ENCODE measurements around the gene MX2. TPM values are rescaled to one million over a fixed set of nuclear protein-coding genes. Genes with fewer than 3 reads are reported as not detected.

The MX2 gene
- total and polyA plus RNA-seq, 2 experiments from 2014 or later = 5.4 to 9.2 TPM

DNA sequence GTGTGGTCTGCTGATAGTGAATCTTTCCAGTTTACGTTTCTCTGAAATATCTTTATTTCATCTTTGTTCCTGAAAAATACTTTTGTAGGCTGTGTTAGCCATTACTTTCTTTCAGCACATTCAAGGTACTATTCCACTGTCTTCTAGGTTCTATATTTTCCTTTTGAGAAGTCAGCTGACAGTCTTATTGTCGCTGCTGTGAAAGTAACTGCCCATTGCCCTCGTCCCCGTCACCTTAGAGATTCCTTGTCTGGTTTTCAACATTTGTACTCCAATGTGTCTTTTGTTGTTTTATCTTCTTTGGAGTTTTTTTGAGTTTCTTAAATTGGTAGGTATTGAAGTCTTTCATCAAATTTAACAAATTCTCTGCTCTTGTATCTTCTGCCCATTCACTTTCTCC lies 19.8 kb upstream of the MX2 start:
- H3K27ac Mint-ChIP-seq = no peak overlapping the region
- H3K4me3 ChIP-seq = no peak overlapping the region

More for the DNA sequence above, 19.8 kb upstream of the MX2 start:
- Histone ChIP-seq H3K4me2 (no peak overlapping the region), H3K36me3 (ENCODE audit: insufficient read depth) (no peaks in the 10 kb centered on the region; the same call in 1 of the 2 replicates), H3K4me1 (ENCODE audit: insufficient read depth) (no peaks in the 10 kb centered on the region), H3F3A (replicated peaks; ENCODE audit: low read depth) (no peaks in the 10 kb centered on the region), H3K9me2 (ENCODE audit: insufficient read depth) (no peaks in the 10 kb centered on the region; the same call in 1 of the 2 replicates), H3K27me3 (ENCODE audit: insufficient read depth) (no peaks in the 10 kb centered on the region), H4K20me1 (replicated peaks; ENCODE audit: insufficient read depth) (no peaks in the 10 kb centered on the region), H3K27ac (ENCODE audit: low read depth) (no peak overlapping the region), H2AFZ (no peak overlapping the region), H3K79me2 (replicated peaks; ENCODE audit: insufficient read depth) (no peaks in the 10 kb centered on the region)
- H3K27me3 Mint-ChIP-seq (ENCODE audit: insufficient read depth, low read depth, poor library complexity) = peaks cover 2% of the 10 kb centered on the region
- no peak for DNase-seq (ENCODE audit: low spot score)
- no peak for ATAC-seq
- TF ChIP-seq, protein P1, sequence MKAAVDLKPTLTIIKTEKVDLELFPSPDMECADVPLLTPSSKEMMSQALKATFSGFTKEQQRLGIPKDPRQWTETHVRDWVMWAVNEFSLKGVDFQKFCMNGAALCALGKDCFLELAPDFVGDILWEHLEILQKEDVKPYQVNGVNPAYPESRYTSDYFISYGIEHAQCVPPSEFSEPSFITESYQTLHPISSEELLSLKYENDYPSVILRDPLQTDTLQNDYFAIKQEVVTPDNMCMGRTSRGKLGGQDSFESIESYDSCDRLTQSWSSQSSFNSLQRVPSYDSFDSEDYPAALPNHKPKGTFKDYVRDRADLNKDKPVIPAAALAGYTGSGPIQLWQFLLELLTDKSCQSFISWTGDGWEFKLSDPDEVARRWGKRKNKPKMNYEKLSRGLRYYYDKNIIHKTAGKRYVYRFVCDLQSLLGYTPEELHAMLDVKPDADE (IDR thresholded peaks at IDR 0.05) = no peak
- no peak for TF ChIP-seq EZH2 (IDR thresholded peaks at IDR 0.05; ENCODE audit: low read depth, unreplicated experiment)
- no peak for TF ChIP-seq CREB1 (CRISPR knock-in tag; IDR thresholded peaks at IDR 0.05; ENCODE audit: low read depth)
- no peak for TF ChIP-seq NANOG (IDR thresholded peaks at IDR 0.05; ENCODE audit: borderline replicate concordance)
- TF ChIP-seq, protein P2, sequence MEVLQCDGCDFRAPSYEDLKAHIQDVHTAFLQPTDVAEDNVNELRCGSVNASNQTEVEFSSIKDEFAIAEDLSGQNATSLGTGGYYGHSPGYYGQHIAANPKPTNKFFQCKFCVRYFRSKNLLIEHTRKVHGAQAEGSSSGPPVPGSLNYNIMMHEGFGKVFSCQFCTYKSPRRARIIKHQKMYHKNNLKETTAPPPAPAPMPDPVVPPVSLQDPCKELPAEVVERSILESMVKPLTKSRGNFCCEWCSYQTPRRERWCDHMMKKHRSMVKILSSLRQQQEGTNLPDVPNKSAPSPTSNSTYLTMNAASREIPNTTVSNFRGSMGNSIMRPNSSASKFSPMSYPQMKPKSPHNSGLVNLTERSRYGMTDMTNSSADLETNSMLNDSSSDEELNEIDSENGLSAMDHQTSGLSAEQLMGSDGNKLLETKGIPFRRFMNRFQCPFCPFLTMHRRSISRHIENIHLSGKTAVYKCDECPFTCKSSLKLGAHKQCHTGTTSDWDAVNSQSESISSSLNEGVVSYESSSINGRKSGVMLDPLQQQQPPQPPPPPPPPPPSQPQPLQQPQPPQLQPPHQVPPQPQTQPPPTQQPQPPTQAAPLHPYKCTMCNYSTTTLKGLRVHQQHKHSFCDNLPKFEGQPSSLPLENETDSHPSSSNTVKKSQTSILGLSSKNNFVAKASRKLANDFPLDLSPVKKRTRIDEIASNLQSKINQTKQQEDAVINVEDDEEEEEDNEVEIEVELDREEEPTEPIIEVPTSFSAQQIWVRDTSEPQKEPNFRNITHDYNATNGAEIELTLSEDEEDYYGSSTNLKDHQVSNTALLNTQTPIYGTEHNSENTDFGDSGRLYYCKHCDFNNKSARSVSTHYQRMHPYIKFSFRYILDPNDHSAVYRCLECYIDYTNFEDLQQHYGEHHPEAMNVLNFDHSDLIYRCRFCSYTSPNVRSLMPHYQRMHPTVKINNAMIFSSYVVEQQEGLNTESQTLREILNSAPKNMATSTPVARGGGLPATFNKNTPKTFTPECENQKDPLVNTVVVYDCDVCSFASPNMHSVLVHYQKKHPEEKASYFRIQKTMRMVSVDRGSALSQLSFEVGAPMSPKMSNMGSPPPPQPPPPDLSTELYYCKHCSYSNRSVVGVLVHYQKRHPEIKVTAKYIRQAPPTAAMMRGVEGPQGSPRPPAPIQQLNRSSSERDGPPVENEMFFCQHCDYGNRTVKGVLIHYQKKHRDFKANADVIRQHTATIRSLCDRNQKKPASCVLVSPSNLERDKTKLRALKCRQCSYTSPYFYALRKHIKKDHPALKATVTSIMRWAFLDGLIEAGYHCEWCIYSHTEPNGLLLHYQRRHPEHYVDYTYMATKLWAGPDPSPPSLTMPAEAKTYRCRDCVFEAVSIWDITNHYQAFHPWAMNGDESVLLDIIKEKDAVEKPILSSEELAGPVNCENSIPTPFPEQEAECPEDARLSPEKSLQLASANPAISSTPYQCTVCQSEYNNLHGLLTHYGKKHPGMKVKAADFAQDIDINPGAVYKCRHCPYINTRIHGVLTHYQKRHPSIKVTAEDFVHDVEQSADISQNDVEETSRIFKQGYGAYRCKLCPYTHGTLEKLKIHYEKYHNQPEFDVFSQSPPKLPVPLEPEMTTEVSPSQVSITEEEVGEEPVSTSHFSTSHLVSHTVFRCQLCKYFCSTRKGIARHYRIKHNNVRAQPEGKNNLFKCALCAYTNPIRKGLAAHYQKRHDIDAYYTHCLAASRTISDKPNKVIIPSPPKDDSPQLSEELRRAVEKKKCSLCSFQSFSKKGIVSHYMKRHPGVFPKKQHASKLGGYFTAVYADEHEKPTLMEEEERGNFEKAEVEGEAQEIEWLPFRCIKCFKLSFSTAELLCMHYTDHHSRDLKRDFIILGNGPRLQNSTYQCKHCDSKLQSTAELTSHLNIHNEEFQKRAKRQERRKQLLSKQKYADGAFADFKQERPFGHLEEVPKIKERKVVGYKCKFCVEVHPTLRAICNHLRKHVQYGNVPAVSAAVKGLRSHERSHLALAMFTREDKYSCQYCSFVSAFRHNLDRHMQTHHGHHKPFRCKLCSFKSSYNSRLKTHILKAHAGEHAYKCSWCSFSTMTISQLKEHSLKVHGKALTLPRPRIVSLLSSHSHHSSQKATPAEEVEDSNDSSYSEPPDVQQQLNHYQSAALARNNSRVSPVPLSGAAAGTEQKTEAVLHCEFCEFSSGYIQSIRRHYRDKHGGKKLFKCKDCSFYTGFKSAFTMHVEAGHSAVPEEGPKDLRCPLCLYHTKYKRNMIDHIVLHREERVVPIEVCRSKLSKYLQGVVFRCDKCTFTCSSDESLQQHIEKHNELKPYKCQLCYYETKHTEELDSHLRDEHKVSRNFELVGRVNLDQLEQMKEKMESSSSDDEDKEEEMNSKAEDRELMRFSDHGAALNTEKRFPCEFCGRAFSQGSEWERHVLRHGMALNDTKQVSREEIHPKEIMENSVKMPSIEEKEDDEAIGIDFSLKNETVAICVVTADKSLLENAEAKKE (CRISPR knock-in tag; IDR thresholded peaks at IDR 0.05) = no peak
- TF ChIP-seq JUNB (IDR thresholded peaks at IDR 0.05; ENCODE audit: unreplicated experiment) = no peak
- TF ChIP-seq EZH2phosphoT487 (IDR thresholded peaks at IDR 0.05; ENCODE audit: unreplicated experiment) = no peak
- no peak for TF ChIP-seq STAT1 (IDR thresholded peaks at IDR 0.05; ENCODE audit: unreplicated experiment)
- no peak for TF ChIP-seq POLR2AphosphoS5 (IDR thresholded peaks at IDR 0.05; ENCODE audit: low read depth)
- no peak for TF ChIP-seq ZNF114 (CRISPR knock-in tag; IDR thresholded peaks at IDR 0.05)
- TF ChIP-seq, protein P3, sequence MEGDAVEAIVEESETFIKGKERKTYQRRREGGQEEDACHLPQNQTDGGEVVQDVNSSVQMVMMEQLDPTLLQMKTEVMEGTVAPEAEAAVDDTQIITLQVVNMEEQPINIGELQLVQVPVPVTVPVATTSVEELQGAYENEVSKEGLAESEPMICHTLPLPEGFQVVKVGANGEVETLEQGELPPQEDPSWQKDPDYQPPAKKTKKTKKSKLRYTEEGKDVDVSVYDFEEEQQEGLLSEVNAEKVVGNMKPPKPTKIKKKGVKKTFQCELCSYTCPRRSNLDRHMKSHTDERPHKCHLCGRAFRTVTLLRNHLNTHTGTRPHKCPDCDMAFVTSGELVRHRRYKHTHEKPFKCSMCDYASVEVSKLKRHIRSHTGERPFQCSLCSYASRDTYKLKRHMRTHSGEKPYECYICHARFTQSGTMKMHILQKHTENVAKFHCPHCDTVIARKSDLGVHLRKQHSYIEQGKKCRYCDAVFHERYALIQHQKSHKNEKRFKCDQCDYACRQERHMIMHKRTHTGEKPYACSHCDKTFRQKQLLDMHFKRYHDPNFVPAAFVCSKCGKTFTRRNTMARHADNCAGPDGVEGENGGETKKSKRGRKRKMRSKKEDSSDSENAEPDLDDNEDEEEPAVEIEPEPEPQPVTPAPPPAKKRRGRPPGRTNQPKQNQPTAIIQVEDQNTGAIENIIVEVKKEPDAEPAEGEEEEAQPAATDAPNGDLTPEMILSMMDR (conservative IDR thresholded peaks at IDR 0.05; ENCODE audit: low read depth in 2 of 2) = no peak
- no peak for TF ChIP-seq ZNF331 (CRISPR knock-in tag; IDR thresholded peaks at IDR 0.05; ENCODE audit: low read depth)
- TF ChIP-seq, protein P4, sequence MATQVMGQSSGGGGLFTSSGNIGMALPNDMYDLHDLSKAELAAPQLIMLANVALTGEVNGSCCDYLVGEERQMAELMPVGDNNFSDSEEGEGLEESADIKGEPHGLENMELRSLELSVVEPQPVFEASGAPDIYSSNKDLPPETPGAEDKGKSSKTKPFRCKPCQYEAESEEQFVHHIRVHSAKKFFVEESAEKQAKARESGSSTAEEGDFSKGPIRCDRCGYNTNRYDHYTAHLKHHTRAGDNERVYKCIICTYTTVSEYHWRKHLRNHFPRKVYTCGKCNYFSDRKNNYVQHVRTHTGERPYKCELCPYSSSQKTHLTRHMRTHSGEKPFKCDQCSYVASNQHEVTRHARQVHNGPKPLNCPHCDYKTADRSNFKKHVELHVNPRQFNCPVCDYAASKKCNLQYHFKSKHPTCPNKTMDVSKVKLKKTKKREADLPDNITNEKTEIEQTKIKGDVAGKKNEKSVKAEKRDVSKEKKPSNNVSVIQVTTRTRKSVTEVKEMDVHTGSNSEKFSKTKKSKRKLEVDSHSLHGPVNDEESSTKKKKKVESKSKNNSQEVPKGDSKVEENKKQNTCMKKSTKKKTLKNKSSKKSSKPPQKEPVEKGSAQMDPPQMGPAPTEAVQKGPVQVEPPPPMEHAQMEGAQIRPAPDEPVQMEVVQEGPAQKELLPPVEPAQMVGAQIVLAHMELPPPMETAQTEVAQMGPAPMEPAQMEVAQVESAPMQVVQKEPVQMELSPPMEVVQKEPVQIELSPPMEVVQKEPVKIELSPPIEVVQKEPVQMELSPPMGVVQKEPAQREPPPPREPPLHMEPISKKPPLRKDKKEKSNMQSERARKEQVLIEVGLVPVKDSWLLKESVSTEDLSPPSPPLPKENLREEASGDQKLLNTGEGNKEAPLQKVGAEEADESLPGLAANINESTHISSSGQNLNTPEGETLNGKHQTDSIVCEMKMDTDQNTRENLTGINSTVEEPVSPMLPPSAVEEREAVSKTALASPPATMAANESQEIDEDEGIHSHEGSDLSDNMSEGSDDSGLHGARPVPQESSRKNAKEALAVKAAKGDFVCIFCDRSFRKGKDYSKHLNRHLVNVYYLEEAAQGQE (IDR thresholded peaks at IDR 0.05; ENCODE audit: unreplicated experiment) = no peak
- no peak overlapping the region for H3K4me3 Mint-ChIP-seq
- H3K9me3 Mint-ChIP-seq = peaks cover 14% of the 10 kb centered on the region; the same call in 2 of the 3 replicates
- H3K36me3 Mint-ChIP-seq (ENCODE audit: low read depth) = peaks cover 5% of the 10 kb centered on the region; the same call in 2 of the 3 replicates
- H3K4me1 Mint-ChIP-seq = peaks cover 7% of the 10 kb centered on the region; the same call in 2 of the 3 replicates
